Lower lobe of right lung (tissue), 2 donors: ENCODE results near the gene ABR. TPM values are rescaled to one million over a fixed set of nuclear protein-coding genes. Genes with fewer than 3 reads are reported as not detected.

Source experiments
- ATAC-seq, 2 donors: fragments of 200-7000 bp; cut with Tn5 transposase; one replicate each; pipeline ENCODE4 v1.9.1; 2020 to 2022; ENCODE audit warnings: mild to moderate bottlenecking in 2 of 2, moderate library complexity in 2 of 2
- DNase-seq: peaks from one replicate; pipeline ENCODE4 v3.0.0-alpha.2; 2020
- H3K27ac ChIP-seq: fragments of 200-600 bp; one replicate; pipeline ENCODE4 v1.8.0; 2022
- H3K27me3 ChIP-seq: fragments of 200-600 bp; one replicate; pipeline ENCODE4 v1.8.0; 2022; ENCODE audit warnings: low read depth
- H3K36me3 ChIP-seq: fragments of 200-600 bp; one replicate; pipeline ENCODE4 v1.8.0; 2022; ENCODE audit warnings: mild to moderate bottlenecking
- H3K4me1 ChIP-seq: fragments of 200-600 bp; one replicate; pipeline ENCODE4 v1.8.0; 2022
- H3K4me3 ChIP-seq: fragments of 200-600 bp; one replicate; pipeline ENCODE4 v1.8.0; 2022; ENCODE audit warnings: mild to moderate bottlenecking
- H3K9me3 ChIP-seq: fragments of 200-600 bp; one replicate; pipeline ENCODE4 v1.8.0; 2022
- CTCF ChIP-seq: fragments of 200-600 bp; IDR thresholded peaks from one replicate; pipeline ENCODE4 v1.8.0; 2022; ENCODE audit warnings: antibody characterized with exemption, mild to moderate bottlenecking
- intact Hi-C: fragments of 100-400 bp; cut with DNase I; formaldehyde crosslinking; loops from one replicate; pipeline ENCODE4 v1.11.0; 2022
- total RNA-seq: library from RNA; stranded (reverse); fragmentation: NEBNext Ultra II Directional; extraction: Animal tissue kit (Norgen Biotek cat#: 25700); gene quantifications from one replicate; pipeline ENCODE4 v1.2.1, GENCODE V29; 2021
- donor health status: DM: no; HTN: yes; CAD: no; lungs with severe emphysema.

Gene ABR
- total RNA-seq, 1 donor from 2014 or later: 212 TPM

DNA sequence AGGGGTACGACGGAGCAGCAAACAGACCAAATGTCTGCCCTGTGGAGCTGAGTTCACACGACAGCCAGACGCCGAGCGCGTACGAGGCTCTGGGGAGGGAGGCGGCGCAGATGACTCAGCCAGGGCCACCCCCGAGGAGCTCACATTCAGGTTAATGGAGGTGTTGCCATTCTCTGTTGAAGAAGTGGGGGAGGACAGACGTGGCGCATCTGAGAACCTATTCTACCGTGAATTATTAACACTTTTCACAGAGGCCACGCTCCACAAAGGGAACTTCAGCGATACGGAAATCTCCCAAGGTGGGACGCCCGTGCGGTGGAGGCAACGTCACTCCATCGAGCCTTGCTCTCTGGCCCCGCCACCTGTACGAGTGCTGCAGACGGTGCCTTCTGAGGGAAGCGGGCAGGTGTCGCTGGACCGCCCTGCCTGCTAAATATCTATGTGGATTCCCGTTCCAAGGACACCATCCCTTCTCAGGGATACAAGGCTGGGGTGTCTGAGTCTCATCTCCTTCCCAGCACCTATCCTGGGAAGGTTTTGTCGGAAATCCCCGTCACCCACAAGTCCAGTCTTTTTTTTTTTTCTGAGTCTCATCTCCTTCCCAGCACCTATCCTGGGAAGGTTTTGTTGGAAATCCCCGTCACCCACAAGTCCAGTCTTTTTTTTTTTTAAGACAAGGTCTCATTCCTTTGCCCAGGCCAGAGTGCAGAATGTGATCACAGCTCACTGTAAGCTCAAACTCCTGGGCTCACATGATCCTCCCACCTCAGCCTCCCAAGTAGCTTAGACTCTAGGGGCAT lies 19.0 kb downstream of the ABR start:
- H3K36me3 ChIP-seq: peaks cover 9% of the 10 kb centered on the region
- no peak for TF ChIP-seq CTCF
- DNase-seq: no peak
- H3K27ac ChIP-seq: no peak overlapping the region
- H3K4me1 ChIP-seq: peaks cover 12% of the 10 kb centered on the region
- no peak overlapping the region for H3K4me3 ChIP-seq
- intact Hi-C loops: no loop called here
- H3K9me3 ChIP-seq: no peaks in the 10 kb centered on the region
- no peaks in the 10 kb centered on the region for H3K27me3 ChIP-seq
- ATAC-seq: no peak

GRCh38 chr17:1159431-1160180 lies 20.2 kb downstream of the ABR start:
- Histone ChIP-seq H3K4me1 (peaks cover 4% of the 10 kb centered on the region), H3K9me3 (no peaks in the 10 kb centered on the region), H3K36me3 (peaks cover 9% of the 10 kb centered on the region), H3K4me3 (no peak overlapping the region), H3K27ac (no peak overlapping the region), H3K27me3 (no peaks in the 10 kb centered on the region)
- no peak for TF ChIP-seq CTCF
- intact Hi-C loops: no loop called here
- DNase-seq (no peak), ATAC-seq (no peak)

DNA sequence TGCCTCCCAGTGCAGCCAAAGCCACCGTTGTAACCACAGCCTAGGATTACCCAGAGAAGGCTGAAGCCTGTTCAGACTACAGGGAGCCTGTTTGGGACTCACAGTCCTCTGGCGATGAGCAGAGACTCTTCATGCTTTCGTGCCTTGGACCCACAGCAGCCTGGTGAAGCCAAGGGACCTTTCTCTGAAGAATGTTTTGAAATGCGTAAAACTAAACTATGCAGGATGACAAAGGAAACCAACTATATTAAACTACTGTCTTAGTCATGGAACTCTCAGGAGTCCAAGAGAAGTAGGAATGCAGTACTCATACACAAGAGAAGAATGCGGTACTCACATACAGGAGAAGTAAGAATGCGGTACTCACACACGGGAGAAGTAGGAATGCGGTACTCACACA lies 20.9 kb downstream of the ABR start:
- no peak for TF ChIP-seq CTCF
- Histone ChIP-seq H3K27ac (no peak overlapping the region), H3K27me3 (no peaks in the 10 kb centered on the region), H3K4me3 (no peak overlapping the region), H3K36me3 (peaks cover 9% of the 10 kb centered on the region), H3K9me3 (no peaks in the 10 kb centered on the region), H3K4me1 (no peaks in the 10 kb centered on the region)
- ATAC-seq (no peak), DNase-seq (no peak)
- intact Hi-C loops: no loop called here

DNA sequence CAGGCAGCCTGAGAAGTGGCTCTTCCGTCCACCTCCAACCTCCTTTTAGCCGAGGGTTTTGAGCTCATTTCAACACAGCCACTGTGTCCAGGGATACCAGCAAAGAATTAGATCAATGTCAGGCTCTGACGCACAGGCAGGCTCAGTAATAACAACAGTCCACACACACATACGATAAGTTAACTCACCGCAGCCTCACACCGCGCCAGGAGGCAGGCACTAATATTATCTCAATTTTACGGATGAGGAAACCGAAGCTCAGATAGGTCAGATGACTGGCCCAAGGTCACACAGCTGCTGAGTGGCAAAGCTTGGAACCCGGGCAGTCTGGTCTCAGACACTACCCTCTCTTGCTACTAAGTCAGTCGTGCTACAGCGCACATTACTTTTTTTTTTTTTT lies 22.9 kb downstream of the ABR start:
- H3K36me3 ChIP-seq: peaks cover 9% of the 10 kb centered on the region
- ATAC-seq (no peak), DNase-seq (no peak)
- intact Hi-C loops: no loop called here
- no peaks in the 10 kb centered on the region for H3K9me3 ChIP-seq
- TF ChIP-seq CTCF: no peak
- H3K4me3 ChIP-seq: no peak overlapping the region
- no peaks in the 10 kb centered on the region for H3K4me1 ChIP-seq
- no peak overlapping the region for H3K27ac ChIP-seq
- no peaks in the 10 kb centered on the region for H3K27me3 ChIP-seq

- no peak for ATAC-seq
- TF ChIP-seq CTCF: no peak
- H3K4me3 ChIP-seq: no peak overlapping the region
- H3K4me1 ChIP-seq: peaks cover 15% of the 10 kb centered on the region
- no peaks in the 10 kb centered on the region for H3K9me3 ChIP-seq
- peaks cover 14% of the 10 kb centered on the region for H3K36me3 ChIP-seq
- DNase-seq: no peak
- no peaks in the 10 kb centered on the region for H3K27me3 ChIP-seq
- no peak overlapping the region for H3K27ac ChIP-seq
- intact Hi-C loops: no loop called here
Measured at GRCh38 chr17:1154704-1155103, 25.1 kb downstream of the ABR start.
